H1 (cell line): Measurements from ENCODE around the gene APAF1. TPM values are rescaled to one million over a fixed set of nuclear protein-coding genes. Genes with fewer than 3 reads are reported as not detected.

Experiments
- BCL11A ChIP-seq, 2 experiments: IDR thresholded peaks; one replicate each; pipeline ENCODE4 v1.6.1; 2011; ENCODE audit warnings: low read depth in 2 of 2, low read length in 2 of 2, mild to moderate bottlenecking in 2 of 2
- CTCF ChIP-seq, 3 experiments: IDR thresholded peaks; 1 replicate in 2 of 3; 2 replicates in 1 of 3; pipeline versions ENCODE4 v1.5.1 to v1.6.1; 2011; ENCODE audit warnings: low read length in 3 of 3, mild to moderate bottlenecking in 3 of 3, inconsistent platforms in 2 of 3, low read depth in 1 of 3, moderate library complexity in 1 of 3; ENCODE audit not compliant: insufficient read depth in 1 of 3; ENCODE audit errors: control extremely low read depth in 1 of 3
- HDAC2 ChIP-seq, 2 experiments: fragments of 300-600 bp in 1 of 2; sonication (generic) in 1 of 2; IDR thresholded peaks; 2 replicates each; pipeline ENCODE4 v1.6.1; 2011 to 2012; ENCODE audit warnings: low read depth in 2 of 2, low read length in 2 of 2, mild to moderate bottlenecking in 2 of 2, moderate library complexity in 2 of 2, borderline replicate concordance in 1 of 2, inconsistent platforms in 1 of 2
- HDAC6 ChIP-seq: IDR thresholded peaks from one replicate; pipeline ENCODE4 v1.7.1; 2012; ENCODE audit warnings: low read depth, mild to moderate bottlenecking, inconsistent platforms, low read length, moderate library complexity
- MAFK ChIP-seq: IDR thresholded peaks from 2 replicates; pipeline ENCODE4 v1.6.1; 2012; ENCODE audit warnings: low read depth, mild to moderate bottlenecking, improper control_type of control experiment, low read length
- NANOG ChIP-seq: IDR thresholded peaks from 2 replicates; pipeline ENCODE4 v1.6.1; 2011; ENCODE audit warnings: low read length, low read depth, mild to moderate bottlenecking, inconsistent platforms; ENCODE audit not compliant: insufficient read depth, poor library complexity, severe bottlenecking
- SP4 ChIP-seq: IDR thresholded peaks from 2 replicates; pipeline ENCODE4 v1.6.1; 2012; ENCODE audit warnings: low read length, inconsistent platforms
- SRF ChIP-seq: IDR thresholded peaks from 2 replicates; pipeline ENCODE4 v1.6.1; 2011; ENCODE audit warnings: mild to moderate bottlenecking, low read depth, low read length, moderate library complexity
- polyA plus RNA-seq, 7 experiments: library from polyadenylated mRNA; depleted of rRNA in 3 of 7; stranded (reverse) in 5 of 7; unstranded in 2 of 7; fragments of >200 nt in 5 of 7; fragments of 200-250 nt in 2 of 7; gene quantifications; 1 replicate in 5 of 7; 2 replicates in 1 of 7; 4 replicates in 1 of 7; pipeline versions ENCODE4 v1.2.1 to v1.2.3, GENCODE V29; 2011 to 2013; ENCODE audit warnings: missing spikeins in 2 of 7, mixed read lengths in 2 of 7
- total RNA-seq: library from RNA; stranded (reverse); fragmentation: NEBNext Ultra II Directional; extraction: Animal tissue kit (Norgen Biotek cat#: 25700); gene quantifications from 2 replicates; pipeline ENCODE4 v1.2.1, GENCODE V29; 2021
- TF ChIP-seq, protein P1 (sequence below): IDR thresholded peaks from 2 replicates; pipeline ENCODE4 v1.6.1; 2012; ENCODE audit warnings: low read length, inconsistent platforms

APAF1 gene
- total and polyA plus RNA-seq, 2 of the 8 experiments (the other 6 are each of a cell fraction or from before 2014, with no cell fraction given), result 4.7 to 22.6 TPM

GRCh38 chr12:98612696-98613334 is 32.3 kb upstream of the APAF1 start (continued):
- TF ChIP-seq CTCF (IDR thresholded peaks at IDR 0.05; ENCODE audit: control extremely low read depth in 1 of 3, insufficient read depth in 1 of 3, low read depth in 1 of 3, low read length in 3 of 3) (no peak), SP4 (no peak), BCL11A (IDR thresholded peaks at IDR 0.05; ENCODE audit: low read depth in 2 of 2, low read length in 2 of 2) (no peak), HDAC2 (IDR thresholded peaks at IDR 0.05; ENCODE audit: borderline replicate concordance in 1 of 2, low read depth in 2 of 2, low read length in 2 of 2) (no peak), SRF (no peak), HDAC6 (no peak), NANOG (no peak), MAFK (no peak)
- TF ChIP-seq, protein P1, sequence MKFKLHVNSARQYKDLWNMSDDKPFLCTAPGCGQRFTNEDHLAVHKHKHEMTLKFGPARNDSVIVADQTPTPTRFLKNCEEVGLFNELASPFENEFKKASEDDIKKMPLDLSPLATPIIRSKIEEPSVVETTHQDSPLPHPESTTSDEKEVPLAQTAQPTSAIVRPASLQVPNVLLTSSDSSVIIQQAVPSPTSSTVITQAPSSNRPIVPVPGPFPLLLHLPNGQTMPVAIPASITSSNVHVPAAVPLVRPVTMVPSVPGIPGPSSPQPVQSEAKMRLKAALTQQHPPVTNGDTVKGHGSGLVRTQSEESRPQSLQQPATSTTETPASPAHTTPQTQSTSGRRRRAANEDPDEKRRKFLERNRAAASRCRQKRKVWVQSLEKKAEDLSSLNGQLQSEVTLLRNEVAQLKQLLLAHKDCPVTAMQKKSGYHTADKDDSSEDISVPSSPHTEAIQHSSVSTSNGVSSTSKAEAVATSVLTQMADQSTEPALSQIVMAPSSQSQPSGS, result no peak
